LHCN-M2 (cell line): ENCODE results near the gene AGRN. TPM values are rescaled to one million over a fixed set of nuclear protein-coding genes. Genes with fewer than 3 reads are reported as not detected.
"Not testable (repeated sequence)": the region's sequence is repeated elsewhere in the genome, so short reads cannot be mapped to it uniquely, and the experiment has no call there.

Experiments used
- DNase-seq: peaks from one replicate; pipeline ENCODE4 v3.0.0-alpha.2; 2012; ENCODE audit warnings: low read depth
- total RNA-seq: library from RNA; depleted of rRNA; stranded (reverse); fragments of >200 nt; gene quantifications from 2 replicates; pipeline ENCODE4 v1.2.3, GENCODE V29; 2014

Gene AGRN
- total RNA-seq, 1 experiment from 2014 or later: 13.3 TPM

DNA sequence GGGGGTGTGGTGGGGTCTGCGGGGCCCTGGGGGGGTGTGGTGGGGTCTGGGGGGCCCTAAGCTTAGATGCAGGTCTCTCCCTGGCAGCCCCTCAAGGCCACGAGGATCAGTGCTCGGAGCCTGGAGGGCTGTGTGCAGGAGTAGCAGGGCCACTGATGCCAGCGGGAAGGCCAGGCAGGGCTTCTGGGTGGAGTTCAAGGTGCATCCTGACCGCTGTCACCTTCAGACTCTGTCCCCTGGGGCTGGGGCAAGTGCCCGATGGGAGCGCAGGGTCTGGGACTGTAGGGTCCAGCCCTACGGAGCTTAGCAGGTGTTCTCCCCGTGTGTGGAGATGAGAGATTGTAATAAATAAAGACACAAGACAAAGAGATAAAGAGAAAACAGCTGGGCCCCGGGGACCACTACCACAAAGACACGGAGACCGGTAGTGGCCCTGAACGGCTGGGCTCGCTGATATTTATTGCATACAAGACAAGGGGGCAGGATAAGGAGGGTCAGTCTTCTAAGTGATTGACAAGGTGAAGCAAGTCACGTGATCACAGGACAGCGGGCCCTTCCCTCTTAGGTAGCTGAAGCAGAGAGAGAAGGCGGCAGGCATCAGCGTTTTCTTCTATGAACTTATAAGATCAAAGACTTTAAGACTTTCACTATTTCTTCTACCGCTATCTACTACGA, 45.5 kb downstream of the AGRN start:
- no peak for DNase-seq

- DNase-seq: not testable (repeated sequence)
Measured at GRCh38 chr1:1065940-1066304, 46.0 kb downstream of the AGRN start.

DNA sequence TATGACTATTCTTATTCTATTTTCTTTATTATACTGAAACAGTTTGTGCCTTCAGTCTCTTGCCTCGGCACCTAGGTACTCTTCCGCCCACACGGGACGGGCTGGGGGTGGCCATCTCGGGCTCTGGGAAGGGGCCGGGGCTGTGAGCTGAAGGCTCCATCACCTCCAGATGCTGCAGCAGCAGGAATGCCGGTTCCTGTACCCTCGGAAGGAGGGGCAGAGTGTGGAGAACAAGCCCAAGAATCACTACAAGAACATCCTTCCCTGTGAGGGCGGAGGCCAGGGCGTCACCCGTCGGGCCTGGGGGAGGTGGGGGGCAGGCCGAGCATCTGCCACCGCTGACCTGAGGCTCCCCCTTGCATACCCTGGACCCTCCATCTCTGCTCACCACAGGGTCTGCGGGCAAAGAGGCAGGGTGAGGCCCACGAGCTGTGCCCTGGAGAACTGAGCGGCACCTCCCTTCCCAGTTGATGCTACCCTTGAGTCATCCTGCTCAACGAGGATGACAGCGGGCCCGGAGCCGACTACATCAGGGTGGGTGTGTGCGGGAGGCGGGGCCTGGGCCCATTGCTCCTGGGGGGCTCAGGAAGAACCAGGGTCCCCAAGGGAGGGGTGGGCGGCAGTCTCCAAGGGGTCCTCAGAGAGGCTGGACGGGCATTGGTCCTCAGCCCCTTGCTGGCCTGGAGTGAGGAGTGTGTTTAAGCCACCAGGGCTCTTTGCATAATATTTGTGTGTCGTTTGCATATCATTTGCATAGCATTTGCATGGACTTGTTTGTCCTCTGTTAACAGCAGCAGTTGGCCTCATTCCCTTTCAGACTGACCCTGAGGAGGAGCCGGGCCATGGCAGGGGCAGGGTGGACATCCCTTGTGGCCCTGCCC, 46.7 kb downstream of the AGRN start:
- DNase-seq: no peak

GRCh38 chr1:1067284-1067859, 47.5 kb downstream of the AGRN start:
- DNase-seq: no peak

DNA sequence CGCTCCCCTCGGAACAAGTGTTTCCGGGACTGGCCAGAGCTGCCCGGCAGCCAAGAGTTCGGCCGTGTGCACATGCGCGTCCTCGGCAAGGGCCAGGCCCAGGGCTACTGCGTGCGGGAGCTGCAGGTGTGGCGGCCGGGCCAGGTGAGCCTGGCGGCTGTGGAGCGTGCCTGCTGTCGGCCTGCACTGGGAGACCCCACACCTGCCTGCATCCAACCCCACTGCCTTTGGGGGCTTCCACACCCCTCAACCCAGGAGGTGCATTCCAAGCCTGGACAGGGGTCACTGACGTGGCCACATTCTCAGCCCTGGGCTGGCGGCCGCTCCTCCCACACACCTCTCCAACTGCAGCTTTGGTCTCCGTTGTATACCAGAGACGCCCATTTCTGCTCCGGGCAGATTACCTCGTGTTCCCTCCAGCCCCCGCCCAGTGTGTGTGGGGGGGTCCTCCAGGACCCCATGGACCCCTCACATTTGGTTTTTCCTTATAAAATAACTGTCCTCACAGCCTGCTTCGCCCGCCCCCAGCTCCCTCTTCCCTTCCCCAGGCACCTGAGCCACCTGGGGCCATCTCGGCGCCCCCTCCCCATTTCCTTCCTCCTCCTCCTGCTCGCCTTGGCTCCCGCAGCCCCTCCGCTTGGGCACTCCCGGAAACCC, 48.1 kb downstream of the AGRN start:
- no peak for DNase-seq

- DNase-seq: no peak
Measured at GRCh38 chr1:1068517-1069055, 48.7 kb downstream of the AGRN start.

GRCh38 chr1:1069056-1069710, 49.3 kb downstream of the AGRN start:
- DNase-seq: no peak

- DNase-seq: no peak
Measured at GRCh38 chr1:1069711-1070676, 50.1 kb downstream of the AGRN start.

GRCh38 chr1:1071486-1072298, 51.8 kb downstream of the AGRN start:
- no peak for DNase-seq

- no peak for DNase-seq
Measured at GRCh38 chr1:1072299-1072848, 52.5 kb downstream of the AGRN start.

DNA sequence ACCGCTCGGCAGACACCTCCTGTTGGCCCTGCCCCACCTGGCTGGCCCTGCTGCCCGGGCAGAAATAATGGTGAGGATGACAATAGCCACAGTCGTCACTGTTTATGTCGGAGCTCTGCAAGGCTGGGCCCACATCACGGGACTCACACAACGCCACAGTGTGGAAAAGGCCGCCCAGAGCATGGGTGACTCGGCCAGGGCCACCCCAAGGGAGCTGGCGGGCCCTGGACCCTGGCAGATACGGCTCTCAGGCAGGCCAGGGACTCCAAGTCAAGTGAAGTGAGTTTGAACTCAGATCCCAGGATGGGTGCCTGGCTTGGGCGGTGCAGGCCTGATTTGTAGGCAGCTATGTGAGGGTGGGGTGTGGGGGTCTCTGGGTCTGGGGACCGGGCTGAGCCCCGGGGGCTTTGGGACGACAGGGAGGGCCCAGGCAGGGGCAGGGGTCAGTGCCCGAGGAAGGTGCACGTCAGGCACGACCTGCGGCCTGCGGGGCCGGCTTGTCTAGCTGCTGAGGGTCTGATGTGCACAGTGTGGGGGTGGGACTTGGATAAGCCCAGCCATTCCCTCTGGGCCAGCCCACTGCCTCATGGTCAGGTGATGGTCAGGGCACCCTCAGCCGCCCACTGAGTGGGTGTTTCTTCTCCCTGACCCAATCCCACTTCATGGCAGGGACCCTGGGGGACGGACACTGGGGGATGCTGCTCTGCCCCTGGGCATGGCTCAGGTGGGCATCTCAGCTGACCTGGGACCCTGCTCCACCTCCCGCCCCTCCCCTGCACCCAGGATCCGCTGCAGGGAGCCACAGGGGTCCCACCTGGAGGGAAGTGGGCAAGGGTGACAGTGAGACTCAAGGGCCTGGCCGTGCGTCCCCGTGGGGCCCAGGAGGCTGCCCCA, 53.2 kb downstream of the AGRN start:
- no peak for DNase-seq

- DNase-seq: no peak
Measured at GRCh38 chr1:1073743-1074587, 54.0 kb downstream of the AGRN start, which contains the start of gene RNF223. RNF223 (minus strand) TSS chr1:1074306; CDS start chr1:1072566, 1,740 bp downstream.

DNA sequence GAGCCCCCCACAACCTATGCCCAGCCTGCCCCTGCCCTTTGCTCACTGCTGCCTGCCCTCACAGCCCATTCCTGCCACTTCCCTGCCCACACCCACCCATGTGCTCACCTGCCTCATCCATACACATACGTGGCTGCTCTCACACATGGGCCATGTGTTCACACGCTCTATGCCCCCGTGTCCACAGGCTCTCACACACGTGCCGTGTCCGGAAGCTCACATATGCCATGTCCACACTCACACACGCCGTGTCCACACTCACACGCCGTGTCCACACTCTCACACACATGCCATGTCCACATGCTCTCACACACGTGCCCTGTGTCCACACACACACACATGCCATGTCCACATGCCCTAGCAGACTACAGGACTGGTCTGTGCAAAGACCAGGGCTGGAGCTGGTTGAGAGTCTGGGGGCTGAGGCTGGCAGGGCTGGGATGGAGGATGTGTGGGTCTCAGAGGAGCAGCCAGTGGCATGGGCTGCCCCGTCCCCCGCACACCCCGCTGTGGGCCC, 54.8 kb downstream of the AGRN start:
- no peak for DNase-seq

- DNase-seq: no peak
Measured at GRCh38 chr1:1075148-1075935, 55.4 kb downstream of the AGRN start.

DNA sequence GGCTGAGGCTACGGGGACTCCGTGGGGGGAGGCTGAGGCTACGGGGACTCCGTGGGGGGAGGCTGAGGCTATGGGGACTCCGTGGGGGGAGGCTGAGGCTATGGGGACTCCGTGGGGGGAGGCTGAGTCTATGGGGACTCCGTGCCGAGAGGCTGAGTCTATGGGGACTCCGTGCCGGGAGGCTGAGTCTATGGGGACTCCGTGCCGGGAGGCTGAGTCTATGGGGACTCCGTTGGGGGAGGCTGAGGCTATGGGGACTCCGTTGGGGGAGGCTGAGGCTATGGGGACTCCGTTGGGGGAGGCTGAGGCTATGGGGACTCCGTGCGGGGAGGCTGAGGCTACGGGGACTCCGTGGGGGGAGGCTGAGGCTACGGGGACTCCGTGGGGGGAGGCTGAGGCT, 57.5 kb downstream of the AGRN start:
- DNase-seq: not testable (repeated sequence)
